ENCODE results near the gene STAT5A.

STAT5A gene

DNA sequence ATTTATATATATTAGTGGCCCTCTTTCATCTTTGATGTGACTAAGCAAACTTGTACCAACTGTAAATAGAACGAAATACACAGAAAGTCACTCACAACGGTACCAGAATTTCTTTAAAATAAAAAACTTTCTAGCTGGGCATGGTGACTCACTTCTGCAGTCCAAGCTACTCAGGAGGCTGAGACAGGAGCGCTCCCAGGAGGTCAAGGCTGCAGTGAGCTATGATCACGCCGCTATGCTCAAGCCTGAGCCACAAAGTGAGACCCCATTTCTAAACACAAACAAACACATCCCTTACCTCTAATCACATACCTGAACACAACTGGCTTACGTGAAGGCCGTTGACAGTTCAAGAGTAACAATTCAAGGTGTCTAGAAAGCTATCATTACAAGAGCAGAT is 41.8 kb upstream of the STAT5A start:
- no peak overlapping the region for H2AFZ ChIP-seq (ENCODE audit: low read depth, low read length)

DNA sequence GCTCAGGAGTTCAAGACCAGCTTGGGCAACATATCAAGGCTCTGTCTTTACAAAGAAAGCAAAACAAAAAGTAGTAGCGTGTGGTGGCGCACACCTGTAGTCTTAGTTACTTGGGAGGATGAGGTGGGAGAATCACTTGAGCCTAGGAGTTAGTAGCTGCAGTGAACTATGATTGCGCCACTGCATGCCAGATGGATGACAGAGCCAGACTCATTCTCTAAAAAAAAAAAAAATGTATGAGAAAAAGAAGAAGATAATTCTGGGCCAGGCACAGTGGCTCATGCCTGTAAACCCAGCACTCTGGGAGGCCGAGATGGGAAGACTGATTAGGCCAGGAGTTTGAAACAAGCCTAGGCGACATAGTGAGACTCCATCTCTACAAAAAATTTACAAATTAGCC is 40.6 kb upstream of the STAT5A start:
- DNase-seq, result peak; percentile 16
- TF ChIP-seq, protein P1, sequence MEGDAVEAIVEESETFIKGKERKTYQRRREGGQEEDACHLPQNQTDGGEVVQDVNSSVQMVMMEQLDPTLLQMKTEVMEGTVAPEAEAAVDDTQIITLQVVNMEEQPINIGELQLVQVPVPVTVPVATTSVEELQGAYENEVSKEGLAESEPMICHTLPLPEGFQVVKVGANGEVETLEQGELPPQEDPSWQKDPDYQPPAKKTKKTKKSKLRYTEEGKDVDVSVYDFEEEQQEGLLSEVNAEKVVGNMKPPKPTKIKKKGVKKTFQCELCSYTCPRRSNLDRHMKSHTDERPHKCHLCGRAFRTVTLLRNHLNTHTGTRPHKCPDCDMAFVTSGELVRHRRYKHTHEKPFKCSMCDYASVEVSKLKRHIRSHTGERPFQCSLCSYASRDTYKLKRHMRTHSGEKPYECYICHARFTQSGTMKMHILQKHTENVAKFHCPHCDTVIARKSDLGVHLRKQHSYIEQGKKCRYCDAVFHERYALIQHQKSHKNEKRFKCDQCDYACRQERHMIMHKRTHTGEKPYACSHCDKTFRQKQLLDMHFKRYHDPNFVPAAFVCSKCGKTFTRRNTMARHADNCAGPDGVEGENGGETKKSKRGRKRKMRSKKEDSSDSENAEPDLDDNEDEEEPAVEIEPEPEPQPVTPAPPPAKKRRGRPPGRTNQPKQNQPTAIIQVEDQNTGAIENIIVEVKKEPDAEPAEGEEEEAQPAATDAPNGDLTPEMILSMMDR (IDR thresholded peaks at IDR 0.05; ENCODE audit: borderline replicate concordance, extremely low read depth, low read length, poor library complexity, severe bottlenecking), result no peak
- no peak for TF ChIP-seq EZH2 (IDR thresholded peaks at IDR 0.05; ENCODE audit: borderline replicate concordance, low read depth, low read length, severe bottlenecking)
- Histone ChIP-seq H3K4me2 (ENCODE audit: insufficient read depth, low read length) (peak overlapping the region; percentile 62), H3K79me2 (ENCODE audit: insufficient read depth, low read length) (peaks cover 64% of the 10 kb centered on the region), H4K20me1 (ENCODE audit: insufficient read depth, low read length) (no peaks in the 10 kb centered on the region), H3K4me3 (ENCODE audit: low read depth in 1 of 2, low read length in 2 of 2) (peak overlapping the region in 1 of 2 experiments; percentile 57; a peak in 1 of 4 replicates), H3K9ac (ENCODE audit: low read depth, low read length) (peak overlapping the region; percentile 52; the same call in 1 of the 2 replicates), H3K27me3 (ENCODE audit: insufficient read depth, low read length, poor library complexity) (no peaks in the 10 kb centered on the region), H3K4me1 (ENCODE audit: insufficient read depth, low read length) (peaks cover 20% of the 10 kb centered on the region), H3K27ac (ENCODE audit: low read length) (peak overlapping the region; percentile 78; the same call in 1 of the 2 replicates), H3K9me3 (ENCODE audit: insufficient read depth, low read length, severe bottlenecking) (no peaks in the 10 kb centered on the region), H3K36me3 (ENCODE audit: insufficient read depth, low read length) (no peaks in the 10 kb centered on the region), H2AFZ (ENCODE audit: low read depth, low read length) (no peak overlapping the region)
- no peak for ATAC-seq (ENCODE audit: insufficient read depth, low read depth)

More for the DNA sequence above, 41.8 kb upstream of the STAT5A start:
- ATAC-seq (ENCODE audit: insufficient read depth, low read depth), result no peak
- no peak overlapping the region for H3K4me3 ChIP-seq (ENCODE audit: low read depth in 1 of 2, low read length in 2 of 2)
- TF ChIP-seq, protein P1 (IDR thresholded peaks at IDR 0.05; ENCODE audit: borderline replicate concordance, extremely low read depth, low read length, poor library complexity, severe bottlenecking), result no peak
- no peak for TF ChIP-seq EZH2 (IDR thresholded peaks at IDR 0.05; ENCODE audit: borderline replicate concordance, low read depth, low read length, severe bottlenecking)
- no peaks in the 10 kb centered on the region; the same call in 1 of the 2 replicates for H4K20me1 ChIP-seq (ENCODE audit: insufficient read depth, low read length)
- no peak overlapping the region for H3K4me2 ChIP-seq (ENCODE audit: insufficient read depth, low read length)
- no peaks in the 10 kb centered on the region for H3K9me3 ChIP-seq (ENCODE audit: insufficient read depth, low read length, severe bottlenecking)
- H3K79me2 ChIP-seq (ENCODE audit: insufficient read depth, low read length), result peaks cover 64% of the 10 kb centered on the region
- H3K9ac ChIP-seq (ENCODE audit: low read depth, low read length), result no peak overlapping the region
- DNase-seq, result no peak
- H3K27ac ChIP-seq (ENCODE audit: low read length), result no peak overlapping the region
- H3K36me3 ChIP-seq (ENCODE audit: insufficient read depth, low read length), result no peaks in the 10 kb centered on the region
- H3K27me3 ChIP-seq (ENCODE audit: insufficient read depth, low read length, poor library complexity), result no peaks in the 10 kb centered on the region
- H3K4me1 ChIP-seq (ENCODE audit: insufficient read depth, low read length), result peaks cover 20% of the 10 kb centered on the region

DNA sequence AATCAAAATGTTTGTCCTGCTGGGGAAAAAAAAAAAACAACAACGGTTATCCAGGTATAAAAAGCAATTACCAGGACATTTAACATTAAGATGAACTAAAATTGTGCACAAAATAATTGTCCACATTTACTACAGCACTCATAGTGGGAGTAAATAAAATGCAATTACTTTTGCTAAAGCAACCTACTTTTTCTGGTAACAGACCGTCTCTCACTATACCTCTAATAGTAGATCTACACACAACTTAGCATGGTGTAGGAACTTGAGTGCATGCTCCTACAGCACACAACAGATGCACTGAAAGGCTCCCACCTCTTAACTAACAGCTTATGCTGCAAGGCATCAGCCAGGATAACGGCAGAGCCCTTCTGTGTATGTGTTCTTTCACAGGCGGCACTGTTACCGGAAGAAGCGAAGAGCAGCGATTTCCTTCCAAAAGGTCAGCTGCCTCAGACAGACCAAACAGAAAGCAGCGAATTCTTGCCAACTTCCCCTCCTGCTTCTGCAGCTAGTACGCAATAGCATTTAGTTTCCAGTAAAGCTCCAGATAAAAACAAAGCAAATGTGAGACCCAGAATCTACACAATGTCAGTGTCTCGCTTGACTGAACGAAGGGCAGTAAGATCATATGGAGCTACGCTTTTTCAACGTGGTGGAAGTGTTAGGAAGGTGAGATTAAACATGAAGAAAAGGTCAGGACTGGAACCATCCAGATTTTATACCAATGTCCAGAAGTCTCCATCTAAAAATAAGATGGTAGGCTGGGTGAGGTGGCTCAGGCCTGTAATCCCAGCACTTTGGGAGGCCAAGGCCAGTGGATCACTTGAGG is 39.7 kb upstream of the STAT5A start:
- ATAC-seq (ENCODE audit: insufficient read depth, low read depth), result peak; percentile 100
- H3K4me2 ChIP-seq (ENCODE audit: insufficient read depth, low read length), result peak overlapping the region; percentile 62
- H3K36me3 ChIP-seq (ENCODE audit: insufficient read depth, low read length), result no peaks in the 10 kb centered on the region
- H4K20me1 ChIP-seq (ENCODE audit: insufficient read depth, low read length), result peaks cover 2% of the 10 kb centered on the region; the same call in 1 of the 2 replicates
- peak overlapping the region; percentile 3 to 57; a peak in 3 of 4 replicates for H3K4me3 ChIP-seq (ENCODE audit: low read depth in 1 of 2, low read length in 2 of 2)
- peak overlapping the region; percentile 71 for H2AFZ ChIP-seq (ENCODE audit: low read depth, low read length)
- H3K27me3 ChIP-seq (ENCODE audit: insufficient read depth, low read length, poor library complexity), result no peaks in the 10 kb centered on the region
- peak; percentile 81 for DNase-seq
- TF ChIP-seq, protein P1 (IDR thresholded peaks at IDR 0.05; ENCODE audit: borderline replicate concordance, extremely low read depth, low read length, poor library complexity, severe bottlenecking), result no peak
- TF ChIP-seq EZH2 (IDR thresholded peaks at IDR 0.05; ENCODE audit: borderline replicate concordance, low read depth, low read length, severe bottlenecking), result no peak
- peaks cover 65% of the 10 kb centered on the region for H3K79me2 ChIP-seq (ENCODE audit: insufficient read depth, low read length)
- peak overlapping the region; percentile 78 for H3K27ac ChIP-seq (ENCODE audit: low read length)
- H3K9ac ChIP-seq (ENCODE audit: low read depth, low read length), result peak overlapping the region; percentile 52
- no peaks in the 10 kb centered on the region for H3K9me3 ChIP-seq (ENCODE audit: insufficient read depth, low read length, severe bottlenecking)
- H3K4me1 ChIP-seq (ENCODE audit: insufficient read depth, low read length), result peaks cover 20% of the 10 kb centered on the region

All from DND-41 (cell line).